SK-N-SH (cell line): ENCODE results near the gene ITGB5. TPM values are rescaled to one million over a fixed set of nuclear protein-coding genes. Genes with fewer than 3 reads are reported as not detected.

ENCODE experiments used
- CTCF ChIA-PET: fragments of 300-600, 350-600 bp; formaldehyde crosslinking; extraction: SDS; loops from one replicate; lab custom pipeline; 2021; lab: Yijun Ruan, JAX
- POLR2A ChIA-PET: fragments of 350-600 bp; sonication (Branson Sonifier 250); formaldehyde crosslinking; extraction: SDS; loops from one replicate; lab custom pipeline; 2020; ENCODE audit warnings: antibody characterized with exemption, inconsistent platforms; lab: Yijun Ruan, JAX
- DNase-seq: peaks from one replicate; pipeline ENCODE4 v3.0.0; 2012
- H2AFZ ChIP-seq: fragments of 200-600 bp; sonication (generic); 2 replicates; pipeline ENCODE4 v1.8.1; 2016; ENCODE audit warnings: antibody characterized with exemption, mild to moderate bottlenecking, low read depth
- H3F3A ChIP-seq: fragments of 200-600 bp; sonication (generic); replicated peaks from 2 replicates; pipeline ENCODE3; 2016; ENCODE audit warnings: antibody characterized with exemption, mild to moderate bottlenecking; ENCODE audit not compliant: insufficient read depth
- H3K27ac ChIP-seq, 2 experiments: fragments of 200-500 bp in 1 of 2; fragments of 200-600 bp in 1 of 2; sonication (Bioruptor generic) in 1 of 2; sonication (generic), shearing (Covaris generic) in 1 of 2; 2 replicates each; pipeline versions ENCODE4 v1.5.1 to v1.6.1; 2014 to 2016; ENCODE audit warnings: low read depth in 2 of 2, inconsistent platforms in 1 of 2, low read length in 1 of 2, mild to moderate bottlenecking in 1 of 2, mixed read lengths in 1 of 2
- H3K27me3 ChIP-seq: fragments of 200-600 bp; sonication (generic), shearing (Covaris generic); 2 replicates; pipeline ENCODE4 v1.6.1; 2016; ENCODE audit warnings: mixed run types; ENCODE audit not compliant: insufficient read depth
- H3K36me3 ChIP-seq, 2 experiments: fragments of 200-500 bp in 1 of 2; fragments of 200-600 bp in 1 of 2; sonication (Bioruptor generic) in 1 of 2; sonication (generic) in 1 of 2; replicated peaks in 1 of 2; 2 replicates each; pipeline versions ENCODE3 to v1.5.1; 2014 to 2016; ENCODE audit warnings: low read length in 1 of 2, mild to moderate bottlenecking in 1 of 2; ENCODE audit not compliant: insufficient read depth in 2 of 2, control insufficient read depth in 1 of 2
- H3K4me1 ChIP-seq, 2 experiments: fragments of 200-500 bp in 1 of 2; fragments of 200-600 bp in 1 of 2; sonication (Bioruptor generic) in 1 of 2; sonication (generic), shearing (Covaris generic) in 1 of 2; 2 replicates each; pipeline versions ENCODE4 v1.5.1 to v1.6.1; 2014 to 2016; ENCODE audit warnings: low read depth in 1 of 2, low read length in 1 of 2, mixed run types in 1 of 2; ENCODE audit not compliant: insufficient read depth in 2 of 2, control insufficient read depth in 1 of 2
- H3K4me2 ChIP-seq: fragments of 200-600 bp; sonication (generic), shearing (Covaris generic); 2 replicates; pipeline ENCODE4 v1.6.1; 2017; ENCODE audit warnings: mixed run types
- H3K4me3 ChIP-seq, 2 experiments: fragments of 200-500 bp in 1 of 2; fragments of 200-600 bp in 1 of 2; sonication (Bioruptor generic) in 1 of 2; sonication (generic), shearing (Covaris generic) in 1 of 2; 2 replicates each; pipeline versions ENCODE4 v1.5.1 to v1.8.1; 2014 to 2016; ENCODE audit warnings: low read depth in 2 of 2, inconsistent platforms in 1 of 2, low read length in 1 of 2, mild to moderate bottlenecking in 1 of 2, mixed read lengths in 1 of 2, moderate library complexity in 1 of 2
- H3K79me2 ChIP-seq: fragments of 200-600 bp; sonication (generic); 2 replicates; pipeline ENCODE4 v1.8.1; 2017; ENCODE audit warnings: mild to moderate bottlenecking; ENCODE audit not compliant: insufficient read depth
- H3K9ac ChIP-seq: fragments of 200-600 bp; sonication (generic); 2 replicates; pipeline ENCODE4 v1.6.1; 2017; ENCODE audit warnings: mixed run types
- H3K9me2 ChIP-seq: fragments of 200-600 bp; sonication (generic); 2 replicates; pipeline ENCODE4 v1.6.1; 2017; ENCODE audit warnings: mixed run types
- H3K9me3 ChIP-seq: fragments of 200-600 bp; sonication (generic); 2 replicates; pipeline ENCODE4 v1.6.1; 2017; ENCODE audit warnings: mixed run types, mild to moderate bottlenecking, moderate library complexity
- H4K20me1 ChIP-seq: fragments of 200-600 bp; sonication (generic); 2 replicates; pipeline ENCODE4 v1.6.1; 2017; ENCODE audit warnings: mild to moderate bottlenecking, mixed run types; ENCODE audit not compliant: insufficient read depth
- CHD2 ChIP-seq: fragments of 150-350 bp; IDR thresholded peaks from 2 replicates; pipeline ENCODE4 v1.6.1; 2018; ENCODE audit warnings: low read length; ENCODE audit not compliant: partially characterized antibody
- CTCF ChIP-seq: fragments of 200-600 bp; sonication (generic); IDR thresholded peaks from 2 replicates; pipeline ENCODE4 v1.6.1; 2017; ENCODE audit warnings: antibody characterized with exemption, mild to moderate bottlenecking, moderate library complexity
- ELF1 ChIP-seq: IDR thresholded peaks from 2 replicates; pipeline ENCODE4 v1.4.0; 2012
- EZH2phosphoT487 ChIP-seq: fragments of 200-600 bp; sonication (generic); IDR thresholded peaks from 2 replicates; pipeline ENCODE4 v1.6.1; 2017; ENCODE audit warnings: low read depth, mixed run types, mild to moderate bottlenecking, antibody characterized with exemption, moderate library complexity, borderline replicate concordance
- FOXJ3 ChIP-seq: sonication (generic); formaldehyde crosslinking; IDR thresholded peaks from 2 replicates; pipeline ENCODE4 v1.5.1; 2020; ENCODE audit warnings: mild to moderate bottlenecking, missing genetic modification reagents
- FOXM1 ChIP-seq: IDR thresholded peaks from 2 replicates; pipeline ENCODE4 v1.4.0; 2012; ENCODE audit warnings: low read depth, mild to moderate bottlenecking
- GABPA ChIP-seq: IDR thresholded peaks from 2 replicates; pipeline ENCODE4 v1.4.0; 2012; ENCODE audit warnings: low read depth, mild to moderate bottlenecking
- GATA2 ChIP-seq: sonication (generic); formaldehyde crosslinking; IDR thresholded peaks from 2 replicates; pipeline ENCODE4 v1.5.0; 2020; ENCODE audit warnings: mild to moderate bottlenecking, missing genetic modification reagents
- RAD21 ChIP-seq: IDR thresholded peaks from 2 replicates; pipeline ENCODE4 v1.6.1; 2012; ENCODE audit warnings: mild to moderate bottlenecking, low read length
- REST ChIP-seq: IDR thresholded peaks from 2 replicates; pipeline ENCODE4 v1.6.1; 2012; ENCODE audit warnings: mild to moderate bottlenecking, low read depth, low read length, moderate library complexity
- RFX5 ChIP-seq: IDR thresholded peaks from 2 replicates; pipeline ENCODE4 v1.6.1; 2012; ENCODE audit warnings: mild to moderate bottlenecking, improper control_type of control experiment, low read length
- RXRA ChIP-seq: IDR thresholded peaks from 2 replicates; pipeline ENCODE4 v1.4.0; 2012; ENCODE audit warnings: low read depth, mild to moderate bottlenecking, borderline replicate concordance
- SIN3A ChIP-seq: IDR thresholded peaks from 2 replicates; pipeline ENCODE4 v1.6.1; 2012; ENCODE audit warnings: low read depth, mild to moderate bottlenecking, low read length, moderate library complexity, borderline replicate concordance
- SMC3 ChIP-seq: IDR thresholded peaks from 2 replicates; pipeline ENCODE4 v1.6.1; 2012; ENCODE audit warnings: low read depth, low read length, improper control_type of control experiment
- TAF1 ChIP-seq: IDR thresholded peaks from 2 replicates; pipeline ENCODE4 v1.6.1; 2012; ENCODE audit warnings: low read depth, mild to moderate bottlenecking, low read length, moderate library complexity, borderline replicate concordance
- TCF12 ChIP-seq: IDR thresholded peaks from 2 replicates; pipeline ENCODE4 v1.4.0; 2012
- WGBS: methylation state at CpG from one replicate; pipeline ENCODE4 v1.1.6; 2017; ENCODE audit warnings: low lambda C conversion rate; 5-methylcytosine and 5-hydroxymethylcytosine counted together
- polyA plus RNA-seq, 3 experiments: library from polyadenylated mRNA; depleted of rRNA; stranded (reverse); fragments of >200 nt; gene quantifications; 2 replicates each; pipeline ENCODE4 v1.2.3, GENCODE V29; 2012

The ITGB5 gene
- polyA plus RNA-seq, 1 of the 3 experiments (the other 2 are of a cell fraction): 481 TPM

GRCh38 chr3:124924741-124925140, 37.6 kb upstream of the ITGB5 start:
- H3K27me3 ChIP-seq: no peaks in the 10 kb centered on the region
- no peak overlapping the region for H3K4me2 ChIP-seq
- H3F3A ChIP-seq: no peaks in the 10 kb centered on the region
- H3K27ac ChIP-seq: no peak overlapping the region
- ChIA-PET CTCF (interaction anchor here (0.7 to 5.0 kb wide), 6 partner anchors 13 to 660 kb away, joined by 3 to 33 read pairs (median 8); no protein-coding TSS in a partner anchor), POLR2A (no interaction called here)
- no peaks in the 10 kb centered on the region for H3K36me3 ChIP-seq
- no peak for DNase-seq
- H3K79me2 ChIP-seq: no peaks in the 10 kb centered on the region
- H3K4me3 ChIP-seq: no peak overlapping the region
- peaks cover 0 to 7% of the 10 kb centered on the region in 2 experiments; a peak in 2 of 4 replicates for H3K4me1 ChIP-seq
- no peak overlapping the region for H2AFZ ChIP-seq
- WGBS: 74% methylated on average over 2 of the region's 2 CpGs
- H3K9ac ChIP-seq: no peak overlapping the region
- no peaks in the 10 kb centered on the region for H3K9me3 ChIP-seq
- TF ChIP-seq GATA2 (CRISPR knock-in tag): no peak
- TF ChIP-seq SIN3A: no peak
- no peak for TF ChIP-seq RXRA
- TF ChIP-seq TCF12: no peak
- no peak for TF ChIP-seq SMC3
- no peak for TF ChIP-seq RFX5
- TF ChIP-seq FOXJ3 (CRISPR knock-in tag): no peak
- no peak for TF ChIP-seq GABPA
- TF ChIP-seq TAF1: no peak
- no peak for TF ChIP-seq RAD21
- no peak for TF ChIP-seq CTCF
- H3K9me2 ChIP-seq: no peaks in the 10 kb centered on the region
- H4K20me1 ChIP-seq: no peaks in the 10 kb centered on the region

- Histone ChIP-seq H3K27me3 (no peaks in the 10 kb centered on the region), H3K4me3 (no peak overlapping the region), H3K36me3 (no peaks in the 10 kb centered on the region), H3K9ac (no peak overlapping the region), H3K79me2 (no peaks in the 10 kb centered on the region), H3K9me3 (no peaks in the 10 kb centered on the region), H3K27ac (no peak overlapping the region), H2AFZ (no peak overlapping the region), H4K20me1 (no peaks in the 10 kb centered on the region), H3K4me2 (no peak overlapping the region), H3K9me2 (no peaks in the 10 kb centered on the region), H3F3A (no peaks in the 10 kb centered on the region), H3K4me1 (peaks cover 0 to 9% of the 10 kb centered on the region in 2 experiments; a peak in 2 of 4 replicates)
- TF ChIP-seq GABPA: no peak
- no peak for TF ChIP-seq REST
- TF ChIP-seq SIN3A: no peak
- no peak for TF ChIP-seq ELF1
- no peak for TF ChIP-seq EZH2phosphoT487
- TF ChIP-seq CHD2: no peak
- peak; percentile 28; the same call in 1 of the 2 replicates for TF ChIP-seq CTCF
- no peak for TF ChIP-seq FOXM1
- ChIA-PET POLR2A (no interaction called here), CTCF (interaction anchor here (0.9 to 5.0 kb wide), 3 partner anchors 22 to 163 kb away, joined by 4 to 31 read pairs (median 11); no protein-coding TSS in a partner anchor)
- DNase-seq: no peak
Observed at GRCh38 chr3:124923833-124924232, 36.7 kb upstream of the ITGB5 start.
